ENCODE measurements around the gene TGFB3. TPM values are rescaled to one million over a fixed set of nuclear protein-coding genes. Genes with fewer than 3 reads are reported as not detected.

The TGFB3 gene
- total and polyA plus RNA-seq, 4 donors, result 29.2 to 114 (median 37.8) TPM

- peak in 1 of 6 donors; percentile 40 for DNase-seq (ENCODE audit: low read depth in 4 of 6, low spot score in 6 of 6)
- whole genome bisulfite sequencing (ENCODE audit: insufficient coverage), result no CpG with 5 or more reads among the region's 4 CpGs
- Histone ChIP-seq H3K27ac (ENCODE audit: low read depth, low read length) (no peak overlapping the region), H3K36me3 (ENCODE audit: control insufficient read depth, insufficient read depth, low read length) (peaks cover 20% of the 10 kb centered on the region), H3K4me1 (ENCODE audit: control insufficient read depth, insufficient read depth, low read length) (no peaks in the 10 kb centered on the region), H3K4me3 (ENCODE audit: low read depth, low read length) (no peak overlapping the region), H3K9me3 (ENCODE audit: control insufficient read depth, insufficient read depth, low read length) (no peaks in the 10 kb centered on the region), H3K27me3 (ENCODE audit: control insufficient read depth, insufficient read depth, low read length) (no peaks in the 10 kb centered on the region)
Measured at GRCh38 chr14:75969126-75969525, 12.7 kb downstream of the TGFB3 start.

- Histone ChIP-seq H3K27ac (ENCODE audit: low read depth, low read length) (no peak overlapping the region), H3K4me3 (ENCODE audit: low read depth, low read length) (no peak overlapping the region), H3K27me3 (ENCODE audit: control insufficient read depth, insufficient read depth, low read length) (no peaks in the 10 kb centered on the region), H3K36me3 (ENCODE audit: control insufficient read depth, insufficient read depth, low read length) (peaks cover 21% of the 10 kb centered on the region), H3K4me1 (ENCODE audit: control insufficient read depth, insufficient read depth, low read length) (no peaks in the 10 kb centered on the region), H3K9me3 (ENCODE audit: control insufficient read depth, insufficient read depth, low read length) (no peaks in the 10 kb centered on the region)
- 75% methylated on average over 1 of the region's 4 CpGs for WGBS (ENCODE audit: insufficient coverage)
- no peak for DNase-seq (ENCODE audit: low read depth in 4 of 6, low spot score in 6 of 6)
Measured at GRCh38 chr14:75968456-75968855, 13.3 kb downstream of the TGFB3 start.

GRCh38 chr14:75967866-75968265, 13.9 kb downstream of the TGFB3 start:
- Histone ChIP-seq H3K36me3 (ENCODE audit: control insufficient read depth, insufficient read depth, low read length) (peaks cover 26% of the 10 kb centered on the region), H3K4me3 (ENCODE audit: low read depth, low read length) (no peak overlapping the region), H3K9me3 (ENCODE audit: control insufficient read depth, insufficient read depth, low read length) (no peaks in the 10 kb centered on the region), H3K27ac (ENCODE audit: low read depth, low read length) (no peak overlapping the region), H3K27me3 (ENCODE audit: control insufficient read depth, insufficient read depth, low read length) (no peaks in the 10 kb centered on the region), H3K4me1 (ENCODE audit: control insufficient read depth, insufficient read depth, low read length) (no peaks in the 10 kb centered on the region)
- 100% methylated on average over 2 of the region's 3 CpGs for WGBS (ENCODE audit: insufficient coverage)
- no peak for DNase-seq (ENCODE audit: low read depth in 4 of 6, low spot score in 6 of 6)

- no CpG with 5 or more reads among the region's 3 CpGs for WGBS (ENCODE audit: insufficient coverage)
- Histone ChIP-seq H3K9me3 (ENCODE audit: control insufficient read depth, insufficient read depth, low read length) (no peaks in the 10 kb centered on the region), H3K4me3 (ENCODE audit: low read depth, low read length) (no peak overlapping the region), H3K27me3 (ENCODE audit: control insufficient read depth, insufficient read depth, low read length) (no peaks in the 10 kb centered on the region), H3K27ac (ENCODE audit: low read depth, low read length) (no peak overlapping the region), H3K36me3 (ENCODE audit: control insufficient read depth, insufficient read depth, low read length) (peaks cover 25% of the 10 kb centered on the region), H3K4me1 (ENCODE audit: control insufficient read depth, insufficient read depth, low read length) (no peaks in the 10 kb centered on the region)
- no peak for DNase-seq (ENCODE audit: low read depth in 4 of 6, low spot score in 6 of 6)
Measured at GRCh38 chr14:75961662-75962061, 20.1 kb downstream of the TGFB3 start.

- DNase-seq (ENCODE audit: low read depth in 4 of 6, low spot score in 6 of 6), result peak in 1 of 6 donors; percentile 20
- Histone ChIP-seq H3K36me3 (ENCODE audit: control insufficient read depth, insufficient read depth, low read length) (peaks cover 22% of the 10 kb centered on the region), H3K4me3 (ENCODE audit: low read depth, low read length) (no peak overlapping the region), H3K9me3 (ENCODE audit: control insufficient read depth, insufficient read depth, low read length) (no peaks in the 10 kb centered on the region), H3K4me1 (ENCODE audit: control insufficient read depth, insufficient read depth, low read length) (no peaks in the 10 kb centered on the region), H3K27me3 (ENCODE audit: control insufficient read depth, insufficient read depth, low read length) (no peaks in the 10 kb centered on the region), H3K27ac (ENCODE audit: low read depth, low read length) (no peak overlapping the region)
- WGBS (ENCODE audit: insufficient coverage), result no CpG with 5 or more reads among the region's 6 CpGs
Measured at GRCh38 chr14:75960231-75960630, 21.6 kb downstream of the TGFB3 start.

GRCh38 chr14:75959031-75959430, 22.8 kb downstream of the TGFB3 start:
- peaks cover 21% of the 10 kb centered on the region for H3K36me3 ChIP-seq (ENCODE audit: control insufficient read depth, insufficient read depth, low read length)
- no peaks in the 10 kb centered on the region for H3K4me1 ChIP-seq (ENCODE audit: control insufficient read depth, insufficient read depth, low read length)
- H3K4me3 ChIP-seq (ENCODE audit: low read depth, low read length), result no peak overlapping the region
- H3K27ac ChIP-seq (ENCODE audit: low read depth, low read length), result no peak overlapping the region
- no peak for DNase-seq (ENCODE audit: low read depth in 4 of 6, low spot score in 6 of 6)
- no peaks in the 10 kb centered on the region for H3K9me3 ChIP-seq (ENCODE audit: control insufficient read depth, insufficient read depth, low read length)
- 97% methylated on average over 3 of the region's 9 CpGs for WGBS (ENCODE audit: insufficient coverage)
- H3K27me3 ChIP-seq (ENCODE audit: control insufficient read depth, insufficient read depth, low read length), result no peaks in the 10 kb centered on the region

- no peaks in the 10 kb centered on the region for H3K9me3 ChIP-seq (ENCODE audit: control insufficient read depth, insufficient read depth, low read length)
- peaks cover 8% of the 10 kb centered on the region for H3K36me3 ChIP-seq (ENCODE audit: control insufficient read depth, insufficient read depth, low read length)
- no peak for DNase-seq (ENCODE audit: low read depth in 4 of 6, low spot score in 6 of 6)
- H3K4me3 ChIP-seq (ENCODE audit: low read depth, low read length), result no peak overlapping the region
- WGBS (ENCODE audit: insufficient coverage), result no CpG with 5 or more reads among the region's 3 CpGs
- H3K27me3 ChIP-seq (ENCODE audit: control insufficient read depth, insufficient read depth, low read length), result no peaks in the 10 kb centered on the region
- no peak overlapping the region for H3K27ac ChIP-seq (ENCODE audit: low read depth, low read length)
- H3K4me1 ChIP-seq (ENCODE audit: control insufficient read depth, insufficient read depth, low read length), result no peaks in the 10 kb centered on the region
Measured at GRCh38 chr14:75952489-75952888, 29.3 kb downstream of the TGFB3 start.

GRCh38 chr14:75946785-75947184, 35.0 kb downstream of the TGFB3 start:
- Histone ChIP-seq H3K27me3 (ENCODE audit: control insufficient read depth, insufficient read depth, low read length) (no peaks in the 10 kb centered on the region), H3K9me3 (ENCODE audit: control insufficient read depth, insufficient read depth, low read length) (no peaks in the 10 kb centered on the region), H3K4me3 (ENCODE audit: low read depth, low read length) (no peak overlapping the region), H3K4me1 (ENCODE audit: control insufficient read depth, insufficient read depth, low read length) (no peaks in the 10 kb centered on the region), H3K27ac (ENCODE audit: low read depth, low read length) (no peak overlapping the region), H3K36me3 (ENCODE audit: control insufficient read depth, insufficient read depth, low read length) (no peaks in the 10 kb centered on the region)
- DNase-seq (ENCODE audit: low read depth in 4 of 6, low spot score in 6 of 6), result no peak
- 82% methylated on average over 5 of the region's 5 CpGs for WGBS (ENCODE audit: insufficient coverage)

GRCh38 chr14:75944607-75945241, 37.1 kb downstream of the TGFB3 start:
- H3K4me1 ChIP-seq (ENCODE audit: control insufficient read depth, insufficient read depth, low read length), result no peaks in the 10 kb centered on the region
- no peak overlapping the region for H3K27ac ChIP-seq (ENCODE audit: low read depth, low read length)
- no peak for DNase-seq (ENCODE audit: low read depth in 4 of 6, low spot score in 6 of 6)
- no peak overlapping the region for H3K4me3 ChIP-seq (ENCODE audit: low read depth, low read length)
- WGBS (ENCODE audit: insufficient coverage), result 96% methylated on average over 3 of the region's 4 CpGs
- H3K36me3 ChIP-seq (ENCODE audit: control insufficient read depth, insufficient read depth, low read length), result no peaks in the 10 kb centered on the region
- no peaks in the 10 kb centered on the region for H3K9me3 ChIP-seq (ENCODE audit: control insufficient read depth, insufficient read depth, low read length)
- no peaks in the 10 kb centered on the region for H3K27me3 ChIP-seq (ENCODE audit: control insufficient read depth, insufficient read depth, low read length)

GRCh38 chr14:75941030-75941429, 40.8 kb downstream of the TGFB3 start:
- no peak for DNase-seq (ENCODE audit: low read depth in 4 of 6, low spot score in 6 of 6)
- H3K4me1 ChIP-seq (ENCODE audit: control insufficient read depth, insufficient read depth, low read length), result no peaks in the 10 kb centered on the region
- no peaks in the 10 kb centered on the region for H3K9me3 ChIP-seq (ENCODE audit: control insufficient read depth, insufficient read depth, low read length)
- H3K4me3 ChIP-seq (ENCODE audit: low read depth, low read length), result no peak overlapping the region
- H3K27ac ChIP-seq (ENCODE audit: low read depth, low read length), result no peak overlapping the region
- no peaks in the 10 kb centered on the region for H3K36me3 ChIP-seq (ENCODE audit: control insufficient read depth, insufficient read depth, low read length)
- WGBS (ENCODE audit: insufficient coverage), result 93% methylated on average over 3 of the region's 4 CpGs
- H3K27me3 ChIP-seq (ENCODE audit: control insufficient read depth, insufficient read depth, low read length), result no peaks in the 10 kb centered on the region
